BE2C (cell line): ENCODE results near the gene GAS6.

ENCODE experiments used
- DNase-seq: peaks from one replicate; pipeline ENCODE4 v3.0.0-alpha.2; 2020
- H3K27me3 ChIP-seq: fragments of 250-450 bp; sonication (Bioruptor Pico); 2 replicates; pipeline ENCODE4 v1.5.1; 2020; ENCODE audit warnings: mild to moderate bottlenecking
- H3K36me3 ChIP-seq: fragments of 250-450 bp; sonication (Bioruptor Pico); 2 replicates; pipeline ENCODE4 v1.5.1; 2020; ENCODE audit warnings: mild to moderate bottlenecking
- H3K4me1 ChIP-seq: fragments of 250-450 bp; sonication (Bioruptor Pico); 2 replicates; pipeline ENCODE4 v1.5.1; 2020
- H3K4me3 ChIP-seq: 2 replicates; pipeline ENCODE4 v1.5.1; 2011; ENCODE audit warnings: low read depth, low read length
- H3K9me3 ChIP-seq: fragments of 250-450 bp; sonication (Bioruptor Pico); 2 replicates; pipeline ENCODE4 v1.5.1; 2020
- CTCF ChIP-seq: IDR thresholded peaks from 2 replicates; pipeline ENCODE4 v1.5.1; 2012; ENCODE audit warnings: mild to moderate bottlenecking, low read depth, low read length

GAS6 gene

GRCh38 chr13:113804703-113805430 lies 59.0 kb downstream of the GAS6 start:
- peaks cover 6% of the 10 kb centered on the region; the same call in 1 of the 2 replicates for H3K9me3 ChIP-seq
- no peak overlapping the region for H3K4me3 ChIP-seq
- no peak for TF ChIP-seq CTCF
- peaks cover 10% of the 10 kb centered on the region for H3K4me1 ChIP-seq
- H3K36me3 ChIP-seq = no peaks in the 10 kb centered on the region
- no peaks in the 10 kb centered on the region for H3K27me3 ChIP-seq
- no peak for DNase-seq

- H3K4me3 ChIP-seq = no peak overlapping the region
- no peaks in the 10 kb centered on the region for H3K27me3 ChIP-seq
- DNase-seq = no peak
- H3K9me3 ChIP-seq = peaks cover 6% of the 10 kb centered on the region; the same call in 1 of the 2 replicates
- H3K36me3 ChIP-seq = no peaks in the 10 kb centered on the region
- peaks cover 10% of the 10 kb centered on the region for H3K4me1 ChIP-seq
- TF ChIP-seq CTCF = no peak
These were observed 59.7 kb downstream of the GAS6 start for GRCh38 chr13:113804017-113804702.

GRCh38 chr13:113803409-113804016 lies 60.4 kb downstream of the GAS6 start:
- Histone ChIP-seq H3K27me3 (no peaks in the 10 kb centered on the region), H3K4me3 (no peak overlapping the region), H3K4me1 (peaks cover 10% of the 10 kb centered on the region), H3K36me3 (no peaks in the 10 kb centered on the region), H3K9me3 (peaks cover 6% of the 10 kb centered on the region; the same call in 1 of the 2 replicates)
- no peak for TF ChIP-seq CTCF
- DNase-seq = no peak

GRCh38 chr13:113802761-113803160 lies 61.1 kb downstream of the GAS6 start:
- peaks cover under 1% of the 10 kb centered on the region; the same call in 1 of the 2 replicates for H3K9me3 ChIP-seq
- H3K27me3 ChIP-seq = no peaks in the 10 kb centered on the region
- no peak for TF ChIP-seq CTCF
- no peaks in the 10 kb centered on the region for H3K36me3 ChIP-seq
- no peak overlapping the region for H3K4me3 ChIP-seq
- peaks cover 10% of the 10 kb centered on the region for H3K4me1 ChIP-seq
- DNase-seq = peak; percentile 10

- Histone ChIP-seq H3K36me3 (no peaks in the 10 kb centered on the region), H3K9me3 (no peaks in the 10 kb centered on the region), H3K4me3 (no peak overlapping the region), H3K4me1 (peaks cover 10% of the 10 kb centered on the region), H3K27me3 (no peaks in the 10 kb centered on the region)
- DNase-seq = peak; percentile 79
- peak; percentile 27; the same call in 1 of the 2 replicates for TF ChIP-seq CTCF
These were observed 61.8 kb downstream of the GAS6 start for GRCh38 chr13:113802090-113802531.
